NCI-H187 (cell line): ENCODE data around the gene MEAK7.

ENCODE experiments used
- DNase-seq, 2 experiments: peaks; one replicate each; lab custom pipeline; 2025; lab: John Stamatoyannopoulos, UW

MEAK7 gene

DNA sequence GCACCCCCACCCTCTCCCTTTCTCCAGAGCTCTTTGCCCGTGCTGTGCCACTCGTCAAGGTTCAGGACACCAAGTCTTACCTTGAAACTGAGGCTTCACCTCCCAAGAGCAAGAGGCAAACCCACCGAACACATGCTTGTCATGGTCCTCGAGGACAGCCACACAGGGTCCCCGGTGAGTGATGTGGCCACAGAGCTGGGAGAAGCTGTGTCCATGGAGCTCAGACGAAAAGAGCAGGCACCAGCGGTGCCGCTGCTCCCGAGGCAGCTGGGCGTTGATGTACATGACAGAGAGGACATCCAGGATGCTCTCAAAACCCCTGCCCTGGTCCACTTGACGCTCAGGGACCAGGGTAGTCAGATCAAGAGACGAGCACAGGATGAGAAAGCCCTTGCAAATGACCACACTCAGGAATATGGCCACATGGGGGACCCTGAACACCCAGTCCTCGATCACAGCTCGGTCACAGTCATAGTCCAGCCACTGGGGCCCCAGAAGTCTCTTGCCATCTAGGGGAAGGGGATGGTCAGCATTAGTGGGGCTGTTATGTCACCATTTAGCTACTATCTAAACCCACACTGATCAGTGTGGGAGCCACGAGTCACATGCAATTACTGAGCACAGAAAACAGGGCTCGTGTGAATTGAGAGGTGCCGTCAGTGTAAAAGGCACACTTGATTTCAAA lies 17.8 kb downstream of the MEAK7 start:
- DNase-seq, result no peak

DNA sequence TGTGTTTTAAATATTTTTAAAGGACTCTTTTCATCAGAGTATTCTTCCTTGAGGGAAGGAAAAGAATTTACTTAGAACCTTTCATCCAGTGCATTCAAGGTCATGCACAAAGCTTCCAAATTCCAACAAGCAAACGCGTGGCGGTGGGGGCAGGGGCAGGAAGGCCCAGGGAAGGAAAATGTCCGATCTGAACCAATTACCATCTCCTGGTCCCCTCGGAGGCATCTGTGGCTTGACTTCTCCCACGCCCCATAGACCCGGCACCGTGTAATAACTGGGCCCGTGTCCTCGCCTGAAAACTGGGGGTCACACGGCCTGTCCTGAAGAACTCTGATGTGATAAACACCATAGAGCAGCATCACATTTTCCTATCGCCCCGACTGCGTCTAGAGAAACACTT lies 18.3 kb downstream of the MEAK7 start:
- no peak for DNase-seq

DNA sequence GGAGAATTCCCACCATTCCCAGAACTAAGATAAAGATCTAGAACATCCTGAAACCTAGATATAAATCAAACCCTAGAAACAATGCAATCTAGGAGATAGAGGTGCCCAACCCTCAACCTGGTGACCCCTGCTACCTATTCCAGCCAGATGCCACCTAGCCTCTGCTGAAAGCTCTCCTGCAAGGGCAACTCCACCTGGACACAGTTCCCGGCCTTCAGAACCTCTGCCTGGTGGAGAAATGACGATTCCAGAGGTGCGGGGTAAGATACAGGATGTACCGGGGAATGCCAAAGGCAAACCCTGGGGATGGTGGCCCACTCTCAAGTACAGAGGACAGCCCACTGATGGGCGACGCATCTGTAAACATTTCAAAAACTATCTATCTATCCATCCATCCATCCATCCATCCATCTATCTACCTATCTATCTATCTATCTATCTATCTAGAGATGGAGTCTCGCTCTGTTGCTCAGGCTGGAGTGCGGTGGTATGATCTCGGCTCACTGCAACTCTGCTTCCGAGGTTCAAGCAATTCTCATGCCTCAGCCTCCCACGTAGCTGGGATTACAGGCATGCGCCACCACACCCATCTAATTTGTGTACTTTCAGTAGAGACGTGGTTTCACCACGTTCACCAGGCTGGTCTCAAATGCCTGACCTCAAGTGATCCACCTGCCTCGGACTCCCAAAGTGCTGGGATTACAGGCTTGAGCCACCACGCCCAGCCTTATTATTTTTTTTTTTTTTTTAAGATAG lies 19.0 kb downstream of the MEAK7 start:
- DNase-seq, result no peak

DNA sequence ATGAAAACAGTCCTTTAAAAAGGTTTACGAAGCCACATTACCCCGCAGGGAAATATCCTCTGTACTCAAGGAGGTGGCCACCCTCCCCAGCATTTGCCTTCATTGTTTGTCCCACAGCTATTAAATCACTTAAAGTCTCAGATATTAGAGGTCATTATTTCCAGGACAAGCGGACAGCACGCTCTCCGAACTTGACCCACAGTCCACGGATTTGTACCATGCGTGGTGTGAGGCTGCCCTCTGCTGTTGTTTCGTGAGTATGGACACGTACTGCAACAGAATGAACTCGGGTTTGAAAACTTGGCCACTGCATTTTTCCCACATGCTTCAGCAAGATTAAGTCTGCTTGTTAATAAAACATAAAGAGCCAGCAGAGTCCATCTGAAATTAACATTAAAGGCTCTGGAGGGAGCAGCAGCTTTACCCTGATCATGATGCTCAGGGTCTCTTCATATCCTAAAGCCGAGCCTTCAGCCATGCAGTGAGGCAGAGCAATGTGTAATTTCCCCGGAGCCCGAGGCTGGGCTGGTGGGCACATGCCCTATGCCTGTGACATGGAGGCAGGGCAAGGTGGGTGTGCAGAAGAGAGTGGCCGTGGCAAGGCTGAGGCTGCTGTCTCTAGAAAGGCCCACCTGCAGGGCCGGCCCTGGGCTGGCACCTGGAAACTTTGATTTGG lies 19.7 kb downstream of the MEAK7 start:
- no peak for DNase-seq

DNA sequence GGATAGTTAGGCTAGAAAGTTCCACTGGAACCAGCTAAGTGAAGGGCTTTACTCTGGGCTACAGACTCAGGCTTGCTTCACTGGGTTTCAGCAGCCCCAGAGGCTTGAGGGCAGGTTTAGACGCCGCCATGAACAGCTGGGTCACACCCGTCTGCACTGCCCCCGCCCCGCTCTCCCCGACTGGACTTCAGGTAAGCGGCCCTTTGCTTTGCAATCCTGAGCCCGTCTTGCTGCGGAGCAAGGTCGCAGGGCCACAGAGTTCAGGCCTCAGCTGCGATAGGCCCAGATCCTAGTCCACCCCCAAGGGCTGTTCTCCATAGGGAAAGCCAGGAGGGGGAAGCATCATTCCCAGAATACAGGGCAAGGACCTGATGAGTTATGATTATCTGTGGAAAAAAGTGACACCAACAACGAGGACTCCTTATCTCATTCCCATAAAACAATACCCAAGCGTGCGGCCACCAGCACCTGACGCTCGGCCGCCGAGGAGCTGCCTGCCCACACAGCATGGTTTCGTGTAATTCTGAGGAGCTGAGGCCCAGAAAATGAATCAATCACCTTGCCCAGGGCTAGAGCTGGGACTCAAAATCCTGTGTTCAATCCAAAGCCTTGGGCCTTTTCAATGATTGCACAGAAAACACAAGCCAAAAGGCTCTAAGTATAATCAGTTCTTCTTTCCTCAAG lies 20.4 kb downstream of the MEAK7 start:
- no peak for DNase-seq

DNA sequence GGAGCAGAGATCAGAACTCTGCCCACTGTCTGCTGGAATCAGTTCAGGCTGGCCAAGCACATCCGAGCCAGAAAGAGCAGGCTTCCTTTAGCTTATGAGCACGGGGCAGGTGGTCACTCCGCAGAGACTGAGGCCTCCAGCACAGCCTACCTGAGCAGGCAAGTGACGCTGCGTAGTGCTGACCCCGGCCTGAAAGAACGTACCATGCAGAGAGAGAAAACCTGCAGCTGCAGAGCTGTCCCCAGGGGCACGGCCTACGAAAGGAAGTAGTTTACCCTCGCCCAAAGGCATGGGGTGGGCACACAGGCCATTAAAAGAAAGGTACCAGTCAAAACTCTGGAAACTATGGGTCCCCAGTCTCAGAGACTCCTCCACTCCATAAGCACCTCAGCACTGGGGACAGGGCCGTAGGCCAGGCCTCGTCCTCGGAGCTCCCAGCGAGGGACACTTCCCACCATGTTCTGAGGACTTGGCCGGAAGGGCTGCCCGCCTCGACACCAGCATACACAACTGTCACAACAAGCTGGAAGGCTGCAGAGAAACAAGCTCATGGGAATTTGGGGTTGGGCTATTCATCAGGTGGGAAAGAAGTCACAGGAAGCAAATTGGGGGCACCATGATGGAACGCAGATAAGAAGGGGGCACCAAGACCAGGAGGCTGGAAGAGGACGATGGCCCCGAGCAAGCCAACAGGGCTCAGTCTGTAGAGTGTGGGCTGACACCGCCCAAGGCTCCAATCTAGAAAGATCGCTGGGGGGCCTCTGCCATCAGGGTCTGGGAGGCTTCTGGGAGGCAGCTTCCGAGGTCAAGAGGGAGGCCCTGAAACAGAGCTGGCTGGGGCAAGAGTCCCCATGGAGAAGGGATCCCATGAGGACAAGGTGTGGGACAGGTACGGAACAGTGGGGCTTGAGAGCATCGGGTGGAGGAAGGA lies 21.2 kb downstream of the MEAK7 start:
- no peak for DNase-seq

DNA sequence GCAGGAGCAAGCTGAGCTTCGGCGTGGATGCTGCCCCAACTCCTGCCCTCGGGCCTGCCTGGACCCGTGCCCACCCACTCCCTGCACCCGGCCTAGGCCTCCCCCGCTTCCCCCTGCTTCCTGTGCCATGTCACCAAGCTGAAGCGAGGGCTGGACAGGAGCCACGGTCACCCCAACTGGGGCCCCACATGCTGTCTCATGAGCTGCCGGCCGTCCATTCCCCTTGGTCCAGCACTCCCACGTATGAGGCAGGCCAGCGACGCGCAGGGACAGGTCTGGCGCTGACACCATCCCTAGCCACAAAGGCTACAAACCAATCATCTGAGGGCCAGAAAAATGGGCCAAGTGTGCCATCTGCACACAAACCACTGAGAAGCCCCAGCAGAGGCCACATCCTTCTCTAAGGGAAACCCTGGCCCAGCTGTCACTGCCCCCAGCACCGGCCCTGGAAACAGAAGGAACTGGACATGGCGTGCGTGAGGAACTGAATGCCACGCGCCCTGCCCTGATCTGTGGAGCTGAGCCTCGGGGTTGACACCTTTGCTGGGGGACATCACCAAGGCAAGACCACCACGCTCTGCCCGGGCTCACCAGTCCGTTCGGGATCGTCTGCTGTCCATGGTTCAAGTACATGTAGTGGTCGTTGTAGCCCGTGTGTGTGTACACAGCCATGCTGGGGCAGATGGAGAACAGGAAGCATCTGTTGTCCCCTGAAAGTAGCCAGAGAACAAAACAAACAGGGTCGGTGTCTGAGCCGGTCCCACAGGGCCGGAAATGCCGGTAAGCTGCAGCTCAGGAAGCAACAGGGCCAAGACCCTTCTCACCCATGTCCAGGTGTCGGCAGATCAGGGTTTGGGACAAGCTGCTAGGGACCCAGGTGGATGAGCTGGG lies 22.2 kb downstream of the MEAK7 start:
- no peak for DNase-seq

DNA sequence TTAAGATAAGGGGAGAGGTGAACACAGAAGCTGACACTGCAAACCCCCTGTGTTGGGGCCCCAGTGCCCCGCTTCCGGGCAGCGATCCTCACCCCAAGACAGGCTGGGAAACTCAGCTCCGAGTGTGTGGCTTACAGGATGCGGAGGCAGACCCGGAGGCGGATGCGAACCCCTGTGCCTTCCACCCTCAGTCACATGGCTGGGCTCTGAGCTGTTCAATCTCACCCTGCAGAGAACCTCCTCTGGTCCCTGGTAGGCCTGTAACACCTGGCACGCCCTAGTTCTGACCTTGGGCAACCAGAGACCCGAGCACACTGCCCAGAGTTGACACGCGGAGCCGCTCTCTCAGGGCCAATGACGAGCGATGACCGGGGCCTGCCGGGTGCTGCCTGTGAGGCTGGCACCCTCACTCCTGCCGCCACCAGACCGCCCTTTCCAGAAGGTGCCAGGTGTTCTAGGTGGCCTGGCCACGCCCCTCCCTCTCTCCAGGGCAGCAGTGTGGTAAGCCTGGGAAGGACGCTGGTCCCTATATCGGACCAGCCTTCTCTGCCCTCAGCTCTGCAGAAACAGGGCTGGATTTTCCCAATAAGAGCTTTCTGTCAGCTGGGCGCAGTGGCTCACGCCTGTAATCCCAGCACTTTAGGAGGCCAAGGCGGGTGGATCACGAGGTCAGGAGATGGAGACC lies 23.3 kb downstream of the MEAK7 start:
- DNase-seq, result no peak

DNA sequence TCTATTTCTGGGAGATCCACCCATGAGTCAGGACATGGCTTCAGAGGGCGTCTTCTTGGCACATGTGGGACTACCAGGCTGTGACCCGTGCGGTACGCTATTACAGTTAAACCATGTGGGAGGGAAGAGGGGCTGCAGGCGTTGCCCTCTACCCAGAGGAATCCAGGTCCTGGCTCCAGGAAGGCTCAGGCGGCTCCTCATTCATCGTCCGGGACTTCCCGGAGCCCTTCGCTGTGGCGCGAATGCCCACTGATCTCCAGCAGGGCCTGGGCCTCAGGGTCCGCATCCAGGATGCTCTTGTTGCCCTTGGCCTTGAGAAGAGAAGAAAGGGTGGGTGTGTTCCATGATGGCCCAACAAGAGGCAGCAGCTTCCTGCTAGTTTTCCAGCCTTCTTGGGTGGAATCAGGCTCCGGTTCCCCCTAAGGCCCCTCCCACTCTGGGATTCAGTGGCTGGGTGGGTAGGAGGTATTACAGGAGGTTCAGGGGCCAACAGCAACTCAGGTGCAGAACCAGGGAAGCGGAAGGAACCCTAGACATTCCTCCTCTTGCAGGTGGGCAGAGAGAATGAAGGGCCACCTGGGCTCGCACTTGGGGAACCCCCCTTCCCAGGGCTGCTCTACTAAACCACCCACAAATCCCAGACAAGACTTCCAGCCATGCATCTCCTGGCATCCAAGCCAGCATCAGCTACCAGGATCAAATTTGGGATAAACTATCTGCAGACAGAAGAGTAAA lies 24.6 kb downstream of the MEAK7 start:
- no peak for DNase-seq

DNA sequence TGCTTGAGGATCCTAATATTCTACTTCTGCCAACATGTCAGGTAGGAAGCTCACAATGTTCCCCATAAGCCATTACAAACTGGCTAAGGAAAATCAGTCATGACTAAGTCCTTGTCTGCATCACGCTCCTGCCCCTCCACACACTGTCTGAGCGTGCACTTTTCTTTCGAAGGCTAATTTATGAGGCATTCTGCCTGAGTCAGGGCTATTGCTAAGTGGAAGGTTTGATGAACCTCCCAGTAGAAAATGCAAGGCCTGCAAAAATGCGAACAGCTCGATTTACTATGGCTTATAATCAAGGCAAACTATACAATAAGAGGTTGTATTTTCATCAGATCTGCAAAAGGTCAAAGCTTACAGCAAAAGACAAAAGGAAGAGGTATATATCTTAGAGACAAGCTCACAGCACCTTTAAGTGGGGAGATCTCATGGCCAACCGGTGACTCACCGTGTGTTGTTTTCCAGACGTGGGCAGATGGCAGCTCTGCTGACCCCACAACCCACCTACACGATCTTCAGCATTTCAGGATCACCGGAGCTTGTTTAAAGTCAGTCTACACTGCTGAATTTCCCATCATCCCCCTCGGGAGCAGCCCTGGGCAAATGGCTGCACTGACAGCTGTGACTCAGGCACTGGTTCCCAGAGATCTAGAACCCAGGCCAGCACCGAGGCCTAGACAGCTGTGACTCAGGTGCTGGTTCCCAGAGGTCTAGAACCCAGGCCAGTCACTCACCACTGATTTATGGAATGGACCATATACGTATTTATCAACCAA lies 26.1 kb downstream of the MEAK7 start:
- DNase-seq, result no peak

DNA sequence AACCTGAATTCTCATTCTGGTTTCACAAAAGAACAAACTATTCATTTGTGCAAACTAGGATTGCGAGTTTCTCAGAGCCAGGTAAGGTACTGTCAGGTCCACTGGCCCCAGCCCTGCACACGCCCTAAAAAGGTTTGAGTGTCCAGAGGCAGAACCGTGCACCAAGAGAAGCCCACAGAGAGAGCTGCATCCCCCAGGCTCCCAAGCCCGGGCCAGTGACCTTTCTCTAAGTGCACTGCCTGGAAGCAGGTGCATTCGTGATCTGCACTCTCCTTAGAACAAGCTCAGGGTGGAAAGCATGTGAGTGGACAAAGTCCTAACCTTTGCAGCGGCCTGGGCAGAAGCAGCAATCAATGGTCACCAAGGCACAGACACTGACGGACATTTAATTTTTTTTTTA lies 26.8 kb downstream of the MEAK7 start:
- no peak for DNase-seq

DNA sequence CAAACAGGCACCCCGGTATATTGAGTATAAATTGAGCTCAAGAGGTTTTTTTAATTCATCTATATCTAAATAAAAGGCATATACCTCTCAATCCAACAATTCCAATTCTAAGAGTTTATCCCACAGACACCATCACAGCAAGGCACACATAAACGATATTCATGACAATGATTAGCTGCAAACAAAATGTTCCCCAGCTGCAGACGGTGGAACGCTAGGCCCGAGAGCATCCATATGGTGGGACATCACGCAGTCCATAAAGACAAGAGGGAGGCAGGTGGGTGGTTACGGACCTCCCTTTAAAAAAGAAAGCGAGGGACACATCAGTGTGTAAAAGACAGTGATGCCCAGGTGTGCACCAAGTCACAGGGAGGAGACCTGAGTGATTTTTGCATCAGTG lies 28.1 kb downstream of the MEAK7 start:
- DNase-seq, result no peak

DNA sequence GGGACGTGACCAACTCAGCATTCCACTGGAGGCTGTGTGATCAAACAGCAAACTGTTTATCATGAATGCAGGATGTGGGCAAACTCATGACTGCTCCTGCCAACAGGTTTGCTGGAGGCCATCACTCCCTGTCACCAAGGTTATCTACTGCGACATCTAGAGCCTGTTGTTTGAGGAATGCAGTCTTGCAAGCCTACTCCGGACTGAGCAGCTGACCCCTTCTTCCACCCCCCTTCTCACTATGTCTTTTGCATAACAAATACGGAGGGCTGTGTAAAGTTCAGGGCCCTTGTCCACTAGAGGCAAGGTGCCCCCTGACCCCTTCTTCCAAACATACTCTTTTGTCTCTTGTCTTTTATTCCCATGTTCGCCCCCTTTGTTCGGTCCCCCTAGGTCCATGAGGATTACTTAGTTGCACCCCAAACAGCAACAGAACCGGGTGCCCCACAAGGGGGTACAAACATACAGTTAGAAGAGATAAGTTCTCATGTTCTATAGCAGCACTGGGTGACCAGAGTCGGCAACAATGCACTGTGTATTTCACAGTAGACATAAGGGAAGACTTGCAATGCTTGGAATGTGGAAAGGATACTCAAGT lies 28.7 kb downstream of the MEAK7 start:
- DNase-seq, result no peak

DNA sequence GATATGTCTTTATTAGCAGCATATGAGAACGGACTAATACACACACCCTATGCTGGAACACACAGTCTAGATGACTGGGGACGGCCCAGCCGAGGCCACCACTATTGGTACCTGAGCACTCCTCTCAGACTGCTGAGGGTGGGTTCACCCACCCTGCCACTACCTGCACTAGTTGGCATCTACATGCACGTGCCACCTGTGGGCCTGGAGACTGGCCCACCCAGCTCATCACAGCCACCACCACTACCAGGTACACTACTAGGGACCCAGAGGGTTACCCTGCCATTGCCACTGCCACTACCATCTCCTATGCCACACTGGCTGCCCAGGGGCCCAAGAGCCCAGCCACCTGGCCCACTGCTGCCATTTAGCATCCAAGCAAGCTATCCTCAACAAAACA lies 32.5 kb downstream of the MEAK7 start:
- no peak for DNase-seq

DNA sequence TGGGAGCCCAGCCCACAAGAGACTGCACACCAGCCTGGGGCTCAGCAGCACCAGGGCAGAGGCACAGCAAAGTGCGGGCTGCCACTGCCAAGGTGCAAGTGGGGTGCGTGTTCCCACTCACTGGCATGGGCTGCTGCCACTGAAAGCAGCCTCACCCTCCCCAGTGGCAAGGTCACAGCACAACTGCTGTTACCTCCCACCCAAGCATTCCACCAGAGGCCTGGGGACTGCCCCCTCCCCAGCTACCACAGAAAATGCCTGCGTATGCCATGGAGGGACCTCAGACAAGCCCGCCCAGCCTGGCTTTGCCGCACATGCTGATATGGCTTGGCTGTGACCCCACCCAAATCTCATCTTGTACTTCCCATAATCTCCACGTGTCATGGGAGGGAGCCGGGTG lies 33.1 kb downstream of the MEAK7 start:
- no peak for DNase-seq

DNA sequence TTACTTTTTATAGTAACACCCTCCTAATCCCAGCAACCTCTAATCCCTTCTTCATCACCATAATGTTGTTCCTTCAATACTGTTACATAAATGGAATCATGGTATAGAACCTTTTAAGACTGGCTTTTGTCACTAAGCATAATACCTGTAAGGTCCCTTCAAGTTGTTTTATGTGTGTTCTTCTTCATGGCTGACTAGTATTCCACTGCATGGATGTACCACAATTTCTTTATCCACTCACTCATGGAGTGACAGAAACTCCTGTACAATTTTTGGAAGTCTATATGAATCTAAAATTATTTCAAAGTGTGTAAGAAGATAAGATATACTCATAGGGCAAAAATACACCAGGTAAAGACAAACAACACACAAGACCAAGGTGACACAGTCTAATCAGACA lies 36.8 kb downstream of the MEAK7 start:
- DNase-seq, result no peak

DNA sequence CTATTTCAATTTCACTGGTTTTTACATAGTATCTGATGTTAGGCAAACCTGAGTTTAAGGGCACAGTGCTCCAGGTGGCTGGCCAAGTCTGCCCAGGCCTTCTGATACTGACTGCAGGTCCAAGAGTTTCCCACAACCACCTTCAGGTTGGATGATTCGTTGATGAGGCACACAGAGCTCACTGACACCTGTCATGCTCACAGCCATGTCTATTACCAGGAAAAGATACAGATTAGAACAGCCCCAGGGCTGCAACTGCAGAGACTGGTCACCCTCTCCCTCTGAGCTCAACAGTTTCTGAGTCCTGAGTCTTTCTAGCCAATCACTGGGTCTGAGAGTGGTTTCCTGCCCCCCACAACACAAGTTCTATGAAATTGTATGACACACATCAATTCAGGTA lies 37.2 kb downstream of the MEAK7 start:
- DNase-seq, result no peak

DNA sequence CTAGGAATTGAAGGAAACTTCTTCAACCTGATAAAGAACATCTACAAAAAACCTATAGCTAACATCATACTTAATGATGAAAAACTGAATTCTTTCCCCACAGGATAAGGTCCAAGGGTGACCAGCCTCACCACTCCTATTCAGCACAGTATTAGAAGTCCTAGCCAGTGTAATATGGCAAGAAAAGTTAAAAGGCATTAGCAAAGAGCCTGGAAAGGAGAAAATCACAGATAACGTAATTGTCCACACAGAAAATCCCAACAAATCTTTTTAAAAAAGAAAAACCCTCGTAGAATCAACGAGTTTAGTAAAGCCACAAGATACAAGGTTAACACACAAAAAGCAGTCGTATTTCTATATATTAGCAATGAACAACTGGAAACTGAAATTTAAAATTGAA lies 37.8 kb downstream of the MEAK7 start:
- no peak for DNase-seq
